Fibroblast of pulmonary artery (primary cell): ENCODE results near the gene ZNF516.

Source experiments
- DNase-seq: peaks from one replicate; pipeline ENCODE4 v3.0.0-alpha.2; 2010; ENCODE audit warnings: low read depth
- H3K4me3 ChIP-seq: replicated peaks from 2 replicates; pipeline ENCODE4 v1.5.1; 2011; ENCODE audit warnings: low read depth, mild to moderate bottlenecking, control low read depth, low read length, moderate library complexity
- TF ChIP-seq, protein P1 (sequence below): IDR thresholded peaks from 2 replicates; pipeline ENCODE4 v1.5.1; 2011; ENCODE audit warnings: mild to moderate bottlenecking, control low read depth, low read length, inconsistent platforms; ENCODE audit errors: missing control alignments

Gene ZNF516

GRCh38 chr18:76317136-76317535 lies 177.9 kb downstream of the ZNF516 start:
- DNase-seq: no peak

GRCh38 chr18:76315722-76316230 lies 179.3 kb downstream of the ZNF516 start:
- DNase-seq: no peak
- H3K4me3 ChIP-seq: no peak overlapping the region
- TF ChIP-seq, protein P1, sequence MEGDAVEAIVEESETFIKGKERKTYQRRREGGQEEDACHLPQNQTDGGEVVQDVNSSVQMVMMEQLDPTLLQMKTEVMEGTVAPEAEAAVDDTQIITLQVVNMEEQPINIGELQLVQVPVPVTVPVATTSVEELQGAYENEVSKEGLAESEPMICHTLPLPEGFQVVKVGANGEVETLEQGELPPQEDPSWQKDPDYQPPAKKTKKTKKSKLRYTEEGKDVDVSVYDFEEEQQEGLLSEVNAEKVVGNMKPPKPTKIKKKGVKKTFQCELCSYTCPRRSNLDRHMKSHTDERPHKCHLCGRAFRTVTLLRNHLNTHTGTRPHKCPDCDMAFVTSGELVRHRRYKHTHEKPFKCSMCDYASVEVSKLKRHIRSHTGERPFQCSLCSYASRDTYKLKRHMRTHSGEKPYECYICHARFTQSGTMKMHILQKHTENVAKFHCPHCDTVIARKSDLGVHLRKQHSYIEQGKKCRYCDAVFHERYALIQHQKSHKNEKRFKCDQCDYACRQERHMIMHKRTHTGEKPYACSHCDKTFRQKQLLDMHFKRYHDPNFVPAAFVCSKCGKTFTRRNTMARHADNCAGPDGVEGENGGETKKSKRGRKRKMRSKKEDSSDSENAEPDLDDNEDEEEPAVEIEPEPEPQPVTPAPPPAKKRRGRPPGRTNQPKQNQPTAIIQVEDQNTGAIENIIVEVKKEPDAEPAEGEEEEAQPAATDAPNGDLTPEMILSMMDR: no peak

More at GRCh38 chr18:76317136-76317535, 177.9 kb downstream of the ZNF516 start:
- H3K4me3 ChIP-seq: no peak overlapping the region
- TF ChIP-seq, protein P1: no peak

- TF ChIP-seq, protein P1: no peak
- H3K4me3 ChIP-seq: no peak overlapping the region
- DNase-seq: no peak
Observed at GRCh38 chr18:76314496-76314895, 180.5 kb downstream of the ZNF516 start.

GRCh38 chr18:76314015-76314414 lies 181.0 kb downstream of the ZNF516 start:
- no peak overlapping the region for H3K4me3 ChIP-seq
- no peak for DNase-seq
- TF ChIP-seq, protein P1: no peak
